WI38 (cell line): ENCODE data around the gene SASH1.

Experiments
- H3K4me3 ChIP-seq: 2 replicates; pipeline ENCODE4 v1.5.1; 2011; ENCODE audit warnings: low read depth, mild to moderate bottlenecking, control low read depth, low read length
- CTCF ChIP-seq: IDR thresholded peaks from 2 replicates; pipeline ENCODE4 v1.5.1; 2012; ENCODE audit warnings: low read depth, mild to moderate bottlenecking, control low read depth, low read length

SASH1 gene

GRCh38 chr6:148343047-148343782, 577 bp downstream of the SASH1 start:
- no peak for TF ChIP-seq CTCF
- H3K4me3 ChIP-seq = peak overlapping the region; percentile 86

GRCh38 chr6:148345176-148345575, 2.5 kb downstream of the SASH1 start:
- TF ChIP-seq CTCF = no peak
- H3K4me3 ChIP-seq = peak overlapping the region; percentile 1; the same call in 1 of the 2 replicates

- no peak overlapping the region for H3K4me3 ChIP-seq
- no peak for TF ChIP-seq CTCF
Measured at GRCh38 chr6:148345578-148345977, 2.9 kb downstream of the SASH1 start.

- no peak overlapping the region for H3K4me3 ChIP-seq
- no peak for TF ChIP-seq CTCF
Measured at GRCh38 chr6:148346681-148347440, 4.2 kb downstream of the SASH1 start.

- no peak overlapping the region for H3K4me3 ChIP-seq
- TF ChIP-seq CTCF = no peak
Measured at GRCh38 chr6:148347441-148348054, 4.9 kb downstream of the SASH1 start.

- no peak overlapping the region for H3K4me3 ChIP-seq
- TF ChIP-seq CTCF = no peak
Measured at GRCh38 chr6:148348335-148348734, 5.7 kb downstream of the SASH1 start.

- no peak overlapping the region for H3K4me3 ChIP-seq
- no peak for TF ChIP-seq CTCF
Measured at GRCh38 chr6:148348778-148349177, 6.1 kb downstream of the SASH1 start.
